Measurements from ENCODE around the gene ATP13A5.

ATP13A5 gene

DNA sequence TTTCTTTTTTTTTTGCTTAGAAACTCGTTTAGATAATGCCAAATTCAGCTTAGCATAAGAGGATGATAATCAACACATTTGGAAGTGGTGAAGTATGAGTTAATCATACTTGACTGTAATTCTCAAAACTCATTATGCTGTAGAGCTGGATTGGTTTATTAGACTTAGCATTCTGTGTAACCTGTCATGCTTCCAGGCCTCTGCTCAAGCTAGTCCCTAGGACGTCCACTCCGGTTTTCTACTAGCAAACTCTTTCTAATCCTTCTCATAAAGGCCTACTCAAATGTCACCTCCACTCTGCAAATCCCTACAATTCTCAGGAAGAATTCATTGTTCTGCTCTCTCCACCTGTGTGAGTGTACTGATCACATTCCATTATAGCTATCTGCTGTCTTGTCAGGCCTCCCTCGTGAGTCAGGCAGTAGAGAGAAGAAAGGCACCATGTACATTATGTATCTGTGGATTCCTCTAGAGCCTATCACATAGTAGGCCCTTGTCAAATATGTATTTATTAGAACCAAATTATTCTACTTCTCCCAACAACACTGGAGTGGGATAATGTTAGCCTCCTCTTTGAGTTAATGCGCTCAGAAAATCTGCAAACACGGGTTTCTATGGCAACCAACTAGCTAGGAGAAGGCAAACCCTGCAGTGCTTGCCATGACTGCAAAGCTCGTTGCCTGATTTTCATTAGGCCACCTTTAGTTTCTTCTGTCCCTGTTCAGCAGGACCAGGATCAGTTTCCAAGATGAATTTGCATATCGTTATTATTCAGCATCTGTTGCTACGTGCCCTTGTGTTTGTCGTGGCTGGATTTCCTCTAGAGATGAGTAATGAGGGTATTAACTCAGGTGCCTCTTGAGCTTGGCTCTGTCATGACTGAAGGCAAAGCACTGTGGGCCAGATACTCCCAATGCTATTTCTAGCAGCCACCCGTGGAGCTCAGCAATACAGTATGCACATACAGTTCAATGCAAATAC is 30.7 kb downstream of the ATP13A5 start:
- no peak overlapping the region for H3K4me3 ChIP-seq (replicated peaks; ENCODE audit: low read depth, low read length)
- TF ChIP-seq, protein P1, sequence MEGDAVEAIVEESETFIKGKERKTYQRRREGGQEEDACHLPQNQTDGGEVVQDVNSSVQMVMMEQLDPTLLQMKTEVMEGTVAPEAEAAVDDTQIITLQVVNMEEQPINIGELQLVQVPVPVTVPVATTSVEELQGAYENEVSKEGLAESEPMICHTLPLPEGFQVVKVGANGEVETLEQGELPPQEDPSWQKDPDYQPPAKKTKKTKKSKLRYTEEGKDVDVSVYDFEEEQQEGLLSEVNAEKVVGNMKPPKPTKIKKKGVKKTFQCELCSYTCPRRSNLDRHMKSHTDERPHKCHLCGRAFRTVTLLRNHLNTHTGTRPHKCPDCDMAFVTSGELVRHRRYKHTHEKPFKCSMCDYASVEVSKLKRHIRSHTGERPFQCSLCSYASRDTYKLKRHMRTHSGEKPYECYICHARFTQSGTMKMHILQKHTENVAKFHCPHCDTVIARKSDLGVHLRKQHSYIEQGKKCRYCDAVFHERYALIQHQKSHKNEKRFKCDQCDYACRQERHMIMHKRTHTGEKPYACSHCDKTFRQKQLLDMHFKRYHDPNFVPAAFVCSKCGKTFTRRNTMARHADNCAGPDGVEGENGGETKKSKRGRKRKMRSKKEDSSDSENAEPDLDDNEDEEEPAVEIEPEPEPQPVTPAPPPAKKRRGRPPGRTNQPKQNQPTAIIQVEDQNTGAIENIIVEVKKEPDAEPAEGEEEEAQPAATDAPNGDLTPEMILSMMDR (IDR thresholded peaks at IDR 0.05; ENCODE audit: low read length, missing control alignments): no peak
- no peak for DNase-seq (ENCODE audit: low read depth)

DNA sequence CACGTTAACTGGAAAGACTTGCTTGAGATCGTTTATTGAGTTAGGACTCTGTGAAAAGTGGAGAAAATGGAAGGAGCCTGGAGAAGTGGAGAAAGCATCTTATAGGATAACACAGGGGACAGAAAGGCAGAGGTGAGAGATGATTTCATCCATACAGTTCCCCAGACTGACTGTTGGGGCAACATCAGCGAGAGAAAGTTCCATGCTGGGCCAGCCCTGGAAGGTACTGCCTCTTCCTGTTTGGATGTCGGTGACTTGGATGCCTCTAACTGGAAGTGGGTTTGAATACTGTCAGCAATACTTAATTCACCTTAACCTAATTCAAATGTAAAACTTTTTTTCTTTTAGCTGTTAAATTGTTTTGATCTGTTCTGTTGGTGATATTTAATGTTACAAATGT is 32.3 kb downstream of the ATP13A5 start:
- H3K4me3 ChIP-seq (replicated peaks; ENCODE audit: low read depth, low read length): no peak overlapping the region
- no peak for DNase-seq (ENCODE audit: low read depth)
- TF ChIP-seq, protein P1 (IDR thresholded peaks at IDR 0.05; ENCODE audit: low read length, missing control alignments): no peak

DNA sequence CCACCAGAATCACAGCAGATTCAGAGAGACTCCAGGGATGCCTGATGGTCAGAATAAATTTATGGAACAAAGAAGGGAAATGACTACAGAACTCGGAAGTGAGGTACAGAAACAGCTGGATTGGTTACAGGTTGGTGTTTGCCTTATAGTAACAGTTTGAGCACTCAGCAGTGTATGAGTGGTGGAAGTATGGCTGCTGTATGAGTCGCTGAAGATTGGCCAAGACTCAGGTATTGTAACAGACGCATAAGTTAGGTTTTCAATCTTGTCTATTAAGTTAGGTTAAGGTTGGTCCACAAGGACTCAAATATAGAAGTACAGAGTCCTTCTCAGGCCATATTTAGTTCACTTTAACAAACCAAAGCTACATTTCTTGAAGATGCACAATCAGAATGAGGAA is 33.1 kb downstream of the ATP13A5 start:
- TF ChIP-seq, protein P1 (IDR thresholded peaks at IDR 0.05; ENCODE audit: low read length, missing control alignments): no peak

DNA sequence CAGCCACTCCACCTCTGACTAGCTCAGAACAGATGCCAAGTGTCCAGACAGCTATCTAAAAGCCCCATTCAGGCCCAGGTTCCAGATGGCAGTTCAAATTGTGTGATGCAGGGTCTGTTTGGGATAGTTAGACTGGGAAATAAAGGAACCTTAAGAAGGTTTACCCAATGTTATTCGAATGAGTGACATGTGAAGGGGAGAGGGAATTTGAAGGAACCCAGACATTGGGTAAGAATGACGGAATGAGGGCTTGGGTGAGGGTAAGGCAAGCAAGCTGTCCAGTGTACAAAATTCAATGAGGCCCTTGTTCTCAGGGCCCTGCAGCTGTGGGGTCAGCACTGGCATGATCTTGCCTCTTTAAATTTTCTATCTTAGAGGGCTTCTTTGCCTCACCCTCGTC is 34.1 kb downstream of the ATP13A5 start:
- no peak for DNase-seq (ENCODE audit: low read depth)
- TF ChIP-seq, protein P1 (IDR thresholded peaks at IDR 0.05; ENCODE audit: low read length, missing control alignments): no peak
- no peak overlapping the region for H3K4me3 ChIP-seq (replicated peaks; ENCODE audit: low read depth, low read length)

More for the DNA sequence above, 33.1 kb downstream of the ATP13A5 start:
- H3K4me3 ChIP-seq (replicated peaks; ENCODE audit: low read depth, low read length): no peak overlapping the region
- DNase-seq (ENCODE audit: low read depth): no peak

DNA sequence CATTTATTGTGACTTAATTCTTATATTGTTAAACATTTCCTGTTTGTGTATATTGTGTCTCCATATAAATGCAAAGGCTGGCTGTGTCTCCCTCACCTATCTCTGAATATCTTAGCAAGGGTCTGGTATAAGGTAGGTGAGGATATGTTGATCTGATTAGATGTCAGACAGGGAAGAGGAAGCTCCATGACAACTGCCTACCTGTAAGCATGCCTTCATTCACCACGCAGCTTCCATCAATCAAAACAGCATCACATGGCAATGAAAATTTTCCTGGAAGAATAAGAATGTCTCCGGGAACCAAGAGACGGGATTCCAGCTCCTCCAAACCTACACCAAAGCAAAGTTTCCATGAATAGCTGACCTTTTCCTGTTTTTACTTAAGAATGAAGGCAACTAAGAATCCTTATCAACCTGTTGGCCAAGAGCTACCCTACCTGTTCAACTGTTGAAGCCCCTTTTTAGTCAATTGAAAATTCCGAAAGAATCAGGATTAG is 34.8 kb downstream of the ATP13A5 start:
- H3K4me3 ChIP-seq (replicated peaks; ENCODE audit: low read depth, low read length): no peak overlapping the region
- TF ChIP-seq, protein P1 (IDR thresholded peaks at IDR 0.05; ENCODE audit: low read length, missing control alignments): no peak
- DNase-seq (ENCODE audit: low read depth): no peak

DNA sequence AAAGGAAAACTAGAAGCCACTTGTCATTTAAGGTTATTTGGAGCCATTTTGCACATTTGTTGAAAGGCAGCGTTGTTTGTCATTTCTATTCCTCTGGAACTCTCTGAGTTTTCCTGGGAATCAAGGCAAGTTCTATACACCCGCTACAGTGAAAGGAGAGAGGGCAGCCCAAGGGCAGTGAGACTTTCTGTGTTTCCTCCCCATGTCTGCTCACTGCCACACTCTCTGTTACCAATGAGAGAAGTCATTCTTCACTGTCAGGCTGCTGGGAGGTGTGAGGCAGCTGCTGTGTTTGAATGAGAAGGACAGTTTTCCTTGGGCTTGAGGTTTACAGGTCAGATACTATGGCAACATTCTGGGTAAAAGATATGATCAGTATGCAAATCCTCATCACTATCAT is 36.0 kb downstream of the ATP13A5 start:
- DNase-seq (ENCODE audit: low read depth): no peak
- H3K4me3 ChIP-seq (replicated peaks; ENCODE audit: low read depth, low read length): no peak overlapping the region
- TF ChIP-seq, protein P1 (IDR thresholded peaks at IDR 0.05; ENCODE audit: low read length, missing control alignments): no peak
